ENCODE measurements around the gene RASSF4.

Gene RASSF4

DNA sequence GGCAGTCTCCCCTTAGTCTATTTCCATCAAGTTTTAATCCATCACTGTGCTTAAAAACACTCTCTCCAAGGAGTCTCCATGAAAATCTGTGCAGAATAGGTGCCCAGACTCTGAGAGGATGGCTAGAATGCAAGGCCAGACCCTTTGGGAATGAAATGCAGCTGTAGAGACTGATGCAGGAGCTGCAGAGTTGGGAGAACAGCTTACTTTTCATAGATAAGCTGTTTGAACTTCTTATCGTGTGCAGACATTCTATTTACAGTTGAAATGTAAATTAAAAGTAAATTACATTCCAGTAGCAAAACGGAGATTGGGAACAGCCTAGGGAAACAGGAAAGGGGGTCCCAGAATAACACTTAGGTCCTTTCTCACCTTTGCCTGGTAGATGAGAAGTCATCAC lies 56.0 kb downstream of the RASSF4 start:
- H3K4me3 ChIP-seq (ENCODE audit: low read depth, low read length): no peak overlapping the region
- TF ChIP-seq, protein P1, sequence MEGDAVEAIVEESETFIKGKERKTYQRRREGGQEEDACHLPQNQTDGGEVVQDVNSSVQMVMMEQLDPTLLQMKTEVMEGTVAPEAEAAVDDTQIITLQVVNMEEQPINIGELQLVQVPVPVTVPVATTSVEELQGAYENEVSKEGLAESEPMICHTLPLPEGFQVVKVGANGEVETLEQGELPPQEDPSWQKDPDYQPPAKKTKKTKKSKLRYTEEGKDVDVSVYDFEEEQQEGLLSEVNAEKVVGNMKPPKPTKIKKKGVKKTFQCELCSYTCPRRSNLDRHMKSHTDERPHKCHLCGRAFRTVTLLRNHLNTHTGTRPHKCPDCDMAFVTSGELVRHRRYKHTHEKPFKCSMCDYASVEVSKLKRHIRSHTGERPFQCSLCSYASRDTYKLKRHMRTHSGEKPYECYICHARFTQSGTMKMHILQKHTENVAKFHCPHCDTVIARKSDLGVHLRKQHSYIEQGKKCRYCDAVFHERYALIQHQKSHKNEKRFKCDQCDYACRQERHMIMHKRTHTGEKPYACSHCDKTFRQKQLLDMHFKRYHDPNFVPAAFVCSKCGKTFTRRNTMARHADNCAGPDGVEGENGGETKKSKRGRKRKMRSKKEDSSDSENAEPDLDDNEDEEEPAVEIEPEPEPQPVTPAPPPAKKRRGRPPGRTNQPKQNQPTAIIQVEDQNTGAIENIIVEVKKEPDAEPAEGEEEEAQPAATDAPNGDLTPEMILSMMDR (IDR thresholded peaks at IDR 0.05; ENCODE audit: borderline replicate concordance, insufficient read depth, low read depth, low read length): no peak

DNA sequence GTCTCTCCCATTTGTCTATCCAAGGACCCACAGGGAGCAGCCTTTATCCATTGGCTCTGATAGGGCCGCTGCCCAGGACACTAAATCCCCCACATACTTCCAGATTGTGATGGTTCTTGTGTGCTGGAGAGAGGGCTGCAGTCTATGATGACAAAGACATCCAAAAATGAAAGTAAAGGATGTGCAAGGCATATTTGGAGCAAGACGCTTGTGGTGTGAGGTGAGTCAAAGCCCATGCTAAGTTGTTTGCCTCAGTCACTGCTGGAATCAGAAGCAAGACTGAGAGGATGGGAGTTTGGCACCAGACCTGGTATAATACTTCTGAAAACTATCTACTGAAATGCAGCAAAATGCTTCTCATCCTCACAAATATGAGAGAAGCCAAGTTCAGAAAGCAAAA lies 63.8 kb downstream of the RASSF4 start:
- TF ChIP-seq, protein P1 (IDR thresholded peaks at IDR 0.05; ENCODE audit: borderline replicate concordance, insufficient read depth, low read depth, low read length): no peak

DNA sequence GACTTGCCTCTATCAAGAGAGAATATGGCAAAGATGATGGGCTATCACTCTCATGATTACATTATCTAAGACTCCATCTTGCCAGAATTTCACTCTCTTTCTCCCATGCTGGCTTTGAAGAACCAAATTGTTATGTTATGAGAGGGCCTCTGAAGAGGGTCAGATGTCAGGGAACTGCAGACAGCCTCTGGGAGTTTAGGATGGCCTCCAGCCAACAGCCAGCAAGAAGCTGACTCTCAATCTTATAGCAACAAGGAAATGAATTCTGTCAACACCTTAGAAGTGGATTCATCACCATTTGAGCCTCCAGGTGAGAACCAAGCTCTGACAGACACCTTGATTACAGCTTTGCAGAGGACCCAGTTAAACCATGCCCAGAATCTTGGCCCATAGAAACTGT lies 74.7 kb downstream of the RASSF4 start:
- TF ChIP-seq, protein P1 (IDR thresholded peaks at IDR 0.05; ENCODE audit: borderline replicate concordance, insufficient read depth, low read depth, low read length): no peak
- no peak overlapping the region for H3K4me3 ChIP-seq (ENCODE audit: low read depth, low read length)

More for the DNA sequence above, 63.8 kb downstream of the RASSF4 start:
- H3K4me3 ChIP-seq (ENCODE audit: low read depth, low read length): no peak overlapping the region

DNA sequence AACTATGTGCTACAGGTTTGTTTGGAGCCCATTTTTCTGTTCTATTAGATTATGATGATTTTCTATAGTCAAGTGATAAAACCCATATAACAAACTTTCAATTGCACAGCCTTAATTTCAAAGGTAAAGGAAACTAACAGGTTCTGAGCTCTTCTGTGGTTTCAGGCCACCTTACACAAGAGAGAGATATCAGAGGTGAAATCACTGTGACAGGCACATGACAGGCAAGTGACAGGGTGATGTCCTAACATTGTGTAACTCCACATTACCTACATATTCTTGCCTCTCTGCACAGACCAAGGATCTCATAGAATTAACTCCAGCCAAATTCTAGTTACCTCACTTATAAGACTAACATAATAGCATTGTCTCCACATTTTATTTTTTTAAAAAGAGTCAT lies 76.1 kb downstream of the RASSF4 start:
- TF ChIP-seq, protein P1 (IDR thresholded peaks at IDR 0.05; ENCODE audit: borderline replicate concordance, insufficient read depth, low read depth, low read length): no peak
- H3K4me3 ChIP-seq (ENCODE audit: low read depth, low read length): no peak overlapping the region

DNA sequence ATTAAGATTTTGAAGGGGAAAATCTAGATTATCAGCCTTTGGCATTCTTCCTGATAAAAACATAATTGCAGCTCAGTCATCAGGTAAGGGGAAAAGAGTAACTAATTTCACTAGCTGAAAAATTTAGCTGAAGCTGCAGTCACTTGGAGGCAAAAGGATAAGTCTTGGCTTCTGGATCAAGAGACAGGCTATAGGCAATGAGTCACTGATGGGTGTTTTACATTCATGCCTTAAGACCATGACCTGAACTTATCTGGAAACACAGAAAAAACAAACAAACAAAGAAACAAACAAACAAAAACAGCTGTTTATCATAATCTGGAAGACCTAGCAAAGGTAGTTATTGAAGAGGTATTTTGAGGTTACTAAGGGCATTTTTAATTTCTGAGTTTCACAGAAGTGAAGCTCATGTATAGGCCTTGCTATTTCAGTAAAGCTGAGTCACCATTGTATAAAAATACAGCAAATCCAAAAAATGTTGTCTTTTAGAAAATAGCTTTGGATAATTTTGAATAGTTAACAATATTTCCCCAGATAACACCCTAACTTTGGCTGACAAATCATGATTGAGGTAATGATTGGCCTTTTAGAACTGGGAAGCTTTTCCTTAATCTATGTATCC lies 81.4 kb downstream of the RASSF4 start:
- no peak overlapping the region for H3K4me3 ChIP-seq (ENCODE audit: low read depth, low read length)
- TF ChIP-seq, protein P1 (IDR thresholded peaks at IDR 0.05; ENCODE audit: borderline replicate concordance, insufficient read depth, low read depth, low read length): no peak

DNA sequence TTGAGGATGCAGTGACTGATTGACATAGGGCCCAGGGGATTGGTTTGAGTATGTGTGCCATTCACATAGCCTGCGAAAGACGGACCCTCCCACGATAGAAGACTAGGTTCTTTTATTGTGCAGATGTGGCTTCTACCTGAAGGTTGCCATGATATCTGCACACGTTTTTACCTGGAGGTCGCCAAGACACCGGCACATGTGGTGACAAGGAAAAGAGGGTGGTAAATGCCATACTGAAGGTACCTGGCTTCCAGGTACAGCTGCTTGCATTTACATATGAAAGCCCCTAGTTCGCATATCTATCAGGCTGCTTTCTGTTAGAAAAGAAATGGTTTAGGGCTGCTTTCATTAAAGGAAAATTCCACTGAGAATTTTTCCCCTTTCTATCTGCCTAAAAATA lies 84.7 kb downstream of the RASSF4 start:
- TF ChIP-seq, protein P1 (IDR thresholded peaks at IDR 0.05; ENCODE audit: borderline replicate concordance, insufficient read depth, low read depth, low read length): no peak
- H3K4me3 ChIP-seq (ENCODE audit: low read depth, low read length): no peak overlapping the region
